ENCODE results near the gene MED19.

The MED19 gene

DNA sequence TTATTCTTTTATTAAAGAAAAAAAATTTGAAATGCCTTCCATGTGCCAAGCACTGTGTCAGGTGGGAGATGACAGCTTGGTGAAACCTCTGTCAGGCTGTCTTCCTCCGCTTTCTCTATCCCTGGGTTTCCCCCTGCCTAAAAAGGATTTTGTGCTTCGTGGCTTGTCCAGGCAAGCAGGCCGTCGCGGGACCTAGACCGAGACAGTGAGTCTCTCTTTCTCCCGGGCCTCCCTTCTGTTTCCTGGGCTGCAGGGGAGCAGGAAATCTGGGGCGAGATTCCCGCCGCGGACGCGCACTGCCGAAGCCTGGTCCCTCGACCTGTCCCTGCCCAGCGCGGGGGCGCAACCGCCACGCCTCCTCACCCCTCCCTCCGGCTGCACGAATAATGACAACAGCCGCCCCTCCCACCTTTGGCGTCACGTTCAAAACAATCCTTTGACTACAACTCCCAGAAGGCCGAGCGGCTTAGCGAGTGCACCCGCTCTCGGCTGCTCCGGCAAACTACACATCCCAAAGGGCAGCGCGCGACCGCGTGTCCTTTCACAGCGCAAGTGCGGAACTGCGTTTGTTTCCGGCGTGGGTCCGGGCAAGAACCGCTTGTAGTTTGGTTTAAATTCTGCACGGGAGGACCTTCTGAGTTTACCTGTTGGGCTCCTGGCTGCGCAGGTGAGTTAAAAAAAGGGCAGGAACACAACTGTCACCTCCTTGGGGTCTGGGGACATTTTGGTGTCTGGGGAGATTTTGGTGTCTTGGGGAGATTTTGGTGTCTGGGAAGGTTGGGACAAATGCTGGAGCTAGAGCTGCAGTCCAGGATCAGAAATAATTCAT, 54.6 kb downstream of the MED19 start, which contains the start of gene CLP1:
TSS of gene CLP1 (plus strand) at position 569 of the 829 bp plus-strand sequence. CDS start 1,715 bp downstream, outside the sequence.
- no peaks in the 10 kb centered on the region for H3K9me3 ChIP-seq (ENCODE audit: control extremely low read depth in 1 of 5, control insufficient read depth in 4 of 5, insufficient read depth in 2 of 5, low read depth in 1 of 5, low read length in 4 of 5)
- H3K4me3 ChIP-seq (ENCODE audit: control insufficient read depth in 1 of 7, extremely low read depth in 1 of 7, insufficient read depth in 4 of 7, low read depth in 2 of 7, low read length in 6 of 7), result peak within 1 kb of the TSS; percentile 75 to 98 (median 95)
- DNase-seq, result peak; percentile 99
- H3K4me1 ChIP-seq (ENCODE audit: control extremely low read depth in 1 of 4, control insufficient read depth in 4 of 4, insufficient read depth in 4 of 4, low read length in 3 of 4), result peaks cover 18 to 30% (median 24%) of the 10 kb centered on the region in 4 experiments
- ChIA-PET CTCF (interaction anchor here (0.8 to 5.1 kb wide), 5 partner anchors 8 to 857 kb away, joined by 3 to 25 read pairs (median 8); partner anchors contain the start of gene YPEL4), POLR2A (interaction anchor here (1.1 to 1.8 kb wide), 2 partner anchors 10 to 11 kb away, joined by 3 to 7 read pairs; partner anchors contain the start of gene ZDHHC5)
- WGBS (ENCODE audit: insufficient coverage), result 0% methylated on average over 42 of the region's 45 CpGs
- no peaks in the 10 kb centered on the region for H3K27me3 ChIP-seq (replicated peaks in 2 of 5; ENCODE audit: control insufficient read depth in 4 of 5, insufficient read depth in 5 of 5, low read length in 4 of 5)
- H3K36me3 ChIP-seq (ENCODE audit: control insufficient read depth in 4 of 4, insufficient read depth in 4 of 4, low read length in 3 of 4), result peaks cover 6 to 29% (median 23%) of the 10 kb centered on the region in 4 experiments
- H3K27ac ChIP-seq (ENCODE audit: insufficient read depth in 1 of 2, low read depth in 1 of 2, low read length in 2 of 2, poor library complexity in 1 of 2, severe bottlenecking in 2 of 2), result peak within 1 kb of the TSS; percentile 62 to 85

DNA sequence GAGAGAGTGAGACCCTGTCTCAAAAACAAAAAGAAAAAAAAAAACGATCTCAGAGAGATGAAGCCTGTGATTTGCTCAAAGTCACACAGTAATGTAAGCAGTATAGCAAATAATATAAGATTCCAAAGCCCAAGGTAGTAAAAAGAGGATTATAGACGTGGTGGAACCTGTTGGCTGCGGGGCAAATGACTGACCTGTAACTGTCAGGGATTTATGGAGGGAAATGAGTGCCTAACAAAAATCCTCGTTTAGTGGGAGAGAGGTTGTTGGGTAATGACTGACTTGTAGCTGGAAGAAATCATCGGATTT, 55.2 kb downstream of the MED19 start:
- Histone ChIP-seq H3K27ac (ENCODE audit: insufficient read depth in 1 of 2, low read depth in 1 of 2, low read length in 2 of 2, poor library complexity in 1 of 2, severe bottlenecking in 2 of 2) (peak overlapping the region; percentile 61 to 85), H3K27me3 (replicated peaks in 2 of 5; ENCODE audit: control insufficient read depth in 4 of 5, insufficient read depth in 5 of 5, low read length in 4 of 5) (no peaks in the 10 kb centered on the region), H3K36me3 (ENCODE audit: control insufficient read depth in 4 of 4, insufficient read depth in 4 of 4, low read length in 3 of 4) (peaks cover 6 to 25% (median 20%) of the 10 kb centered on the region in 4 experiments), H3K4me1 (ENCODE audit: control extremely low read depth in 1 of 4, control insufficient read depth in 4 of 4, insufficient read depth in 4 of 4, low read length in 3 of 4) (peaks cover 18 to 32% (median 26%) of the 10 kb centered on the region in 4 experiments), H3K4me3 (ENCODE audit: control insufficient read depth in 1 of 7, extremely low read depth in 1 of 7, insufficient read depth in 4 of 7, low read depth in 2 of 7, low read length in 6 of 7) (peak overlapping the region; percentile 16 to 96 (median 85)), H3K9me3 (ENCODE audit: control extremely low read depth in 1 of 5, control insufficient read depth in 4 of 5, insufficient read depth in 2 of 5, low read depth in 1 of 5, low read length in 4 of 5) (no peaks in the 10 kb centered on the region)
- DNase-seq, result no peak
- CTCF ChIA-PET, result interaction anchor here (1.4 to 5.1 kb wide), 3 partner anchors 12 to 19 kb away, joined by 3 to 25 read pairs (median 13); no protein-coding TSS in a partner anchor
- WGBS (ENCODE audit: insufficient coverage), result 14% methylated on average over 3 of the region's 5 CpGs
- POLR2A ChIA-PET, result interaction anchor here (1.1 to 1.8 kb wide), 2 partner anchors 10 to 11 kb away, joined by 3 to 7 read pairs; partner anchors contain the start of gene ZDHHC5
